ENCODE results near the gene SPAG16.
A peak's percentile ranks its signal among the peaks of the same experiment; 100 is the strongest.
"Not testable (repeated sequence)": the region's sequence is repeated elsewhere in the genome, so short reads cannot be mapped to it uniquely, and the experiment has no call there.

Gene SPAG16

GRCh38 chr2:213561759-213562158 lies 277.5 kb downstream of the SPAG16 start:
- no peak for DNase-seq

- no peak for DNase-seq
These were observed 278.4 kb downstream of the SPAG16 start for GRCh38 chr2:213562539-213563180.

GRCh38 chr2:213566846-213567245 lies 282.6 kb downstream of the SPAG16 start:
- no peak for DNase-seq

- no peak for DNase-seq
These were observed 325.4 kb downstream of the SPAG16 start for GRCh38 chr2:213609570-213610170.

- DNase-seq: no peak
These were observed 342.9 kb downstream of the SPAG16 start for GRCh38 chr2:213627054-213627710.

GRCh38 chr2:213627835-213628460 lies 343.7 kb downstream of the SPAG16 start:
- DNase-seq: no peak

- DNase-seq: peak; percentile 14
These were observed 356.6 kb downstream of the SPAG16 start for GRCh38 chr2:213640738-213641425.

- no peak for DNase-seq
These were observed 360.7 kb downstream of the SPAG16 start for GRCh38 chr2:213644926-213645325.

GRCh38 chr2:213649176-213649575 lies 364.9 kb downstream of the SPAG16 start:
- DNase-seq: no peak

GRCh38 chr2:213664817-213665216 lies 380.6 kb downstream of the SPAG16 start:
- DNase-seq: no peak

- DNase-seq: no peak
These were observed 385.4 kb downstream of the SPAG16 start for GRCh38 chr2:213669657-213670056.

GRCh38 chr2:213678437-213679218 lies 394.4 kb downstream of the SPAG16 start:
- DNase-seq: no peak

GRCh38 chr2:213679894-213680293 lies 395.6 kb downstream of the SPAG16 start:
- DNase-seq: no peak

- no peak for DNase-seq
These were observed 398.0 kb downstream of the SPAG16 start for GRCh38 chr2:213682276-213682675.

- no peak for DNase-seq
These were observed 403.9 kb downstream of the SPAG16 start for GRCh38 chr2:213688133-213688532.

- DNase-seq: not testable (repeated sequence)
These were observed 404.6 kb downstream of the SPAG16 start for GRCh38 chr2:213688825-213689224.

- no peak for DNase-seq
These were observed 405.3 kb downstream of the SPAG16 start for GRCh38 chr2:213689585-213689984.

- DNase-seq: no peak
These were observed 407.1 kb downstream of the SPAG16 start for GRCh38 chr2:213691351-213691750.

- no peak for DNase-seq
These were observed 412.2 kb downstream of the SPAG16 start for GRCh38 chr2:213696442-213696841.

GRCh38 chr2:213701365-213701764 lies 417.1 kb downstream of the SPAG16 start:
- not testable (repeated sequence) for DNase-seq

GRCh38 chr2:213703406-213704098 lies 419.3 kb downstream of the SPAG16 start:
- no peak for DNase-seq

GRCh38 chr2:213710164-213710563 lies 425.9 kb downstream of the SPAG16 start:
- DNase-seq: no peak
